IMR-90 (cell line): ENCODE measurements around the gene UBE2E2. TPM values are rescaled to one million over a fixed set of nuclear protein-coding genes. Genes with fewer than 3 reads are reported as not detected.

Experiments used
- ATAC-seq: fragments of 200-7000 bp; cut with Tn5 transposase; 2 replicates; pipeline ENCODE4 v1.9.1; 2020; ENCODE audit warnings: low read depth, mild to moderate bottlenecking, moderate library complexity
- BruUV-seq: library from RNA; stranded (reverse); fragments of 400-500 nt; replicated peaks from 2 replicates; lab custom pipeline; 2021; lab: Mats Ljungman, UMichigan
- CTCF ChIA-PET: fragments of 300-600 bp; formaldehyde crosslinking; extraction: SDS; loops from one replicate; lab custom pipeline; 2021; ENCODE audit warnings: antibody characterized with exemption; lab: Yijun Ruan, JAX
- POLR2A ChIA-PET: fragments of 300-600 bp; sonication (Branson Sonifier 250); formaldehyde crosslinking; loops from one replicate; lab custom pipeline; 2022; ENCODE audit warnings: antibody characterized with exemption; ENCODE audit not compliant: unreplicated experiment; lab: Charles Lee
- DNase-seq: peaks from one replicate; pipeline ENCODE4 v3.0.0; 2013
- H2AFZ ChIP-seq: replicated peaks from 2 replicates; pipeline ENCODE3; 2013; ENCODE audit warnings: low read length, mild to moderate bottlenecking; ENCODE audit not compliant: poor library complexity
- H2AK5ac ChIP-seq: 2 replicates; pipeline ENCODE4 v1.6.1; 2013; ENCODE audit warnings: low read depth, low read length, inconsistent platforms
- H2AK9ac ChIP-seq: replicated peaks from 2 replicates; pipeline ENCODE3; 2013; ENCODE audit warnings: mild to moderate bottlenecking, low read depth, low read length, moderate library complexity; ENCODE audit not compliant: poor library complexity
- H2BK120ac ChIP-seq: 2 replicates; pipeline ENCODE4 v1.6.1; 2013; ENCODE audit warnings: low read depth, low read length, inconsistent platforms
- H2BK15ac ChIP-seq: 3 replicates; pipeline ENCODE4 v1.6.1; 2013; ENCODE audit warnings: low read depth, low read length, inconsistent platforms
- H2BK20ac ChIP-seq: 2 replicates; pipeline ENCODE4 v1.6.1; 2013; ENCODE audit warnings: low read depth, mild to moderate bottlenecking, inconsistent platforms, low read length, moderate library complexity
- H2BK5ac ChIP-seq: 2 replicates; pipeline ENCODE4 v1.6.1; 2013; ENCODE audit warnings: mild to moderate bottlenecking, low read depth, low read length, inconsistent platforms; ENCODE audit not compliant: poor library complexity, severe bottlenecking
- H3K14ac ChIP-seq: replicated peaks from 2 replicates; pipeline ENCODE4 v1.6.1; 2013; ENCODE audit warnings: low read depth, low read length, inconsistent platforms
- H3K18ac ChIP-seq: 2 replicates; pipeline ENCODE4 v1.6.1; 2013; ENCODE audit warnings: low read depth, low read length, control low read depth
- H3K23ac ChIP-seq: 2 replicates; pipeline ENCODE4 v1.6.1; 2013; ENCODE audit warnings: low read depth, low read length, inconsistent platforms
- H3K27ac ChIP-seq: 2 replicates; pipeline ENCODE4 v1.5.1; 2013; ENCODE audit warnings: mild to moderate bottlenecking, control low read depth, low read length; ENCODE audit not compliant: insufficient read depth
- H3K27me3 ChIP-seq: 2 replicates; pipeline ENCODE4 v1.6.1; 2013; ENCODE audit warnings: low read length; ENCODE audit not compliant: control insufficient read depth, insufficient read depth
- H3K36me3 ChIP-seq: 2 replicates; pipeline ENCODE4 v1.6.1; 2013; ENCODE audit warnings: low read length, mixed read lengths; ENCODE audit not compliant: control insufficient read depth, insufficient read depth
- H3K4ac ChIP-seq: 2 replicates; pipeline ENCODE4 v1.6.1; 2013; ENCODE audit warnings: low read depth, low read length, inconsistent platforms
- H3K4me1 ChIP-seq: 2 replicates; pipeline ENCODE4 v1.6.1; 2013; ENCODE audit warnings: low read length, mixed read lengths; ENCODE audit not compliant: control insufficient read depth, insufficient read depth
- H3K4me2 ChIP-seq: 2 replicates; pipeline ENCODE4 v1.6.1; 2013; ENCODE audit warnings: low read depth, mild to moderate bottlenecking, control low read depth, low read length, moderate library complexity
- H3K4me3 ChIP-seq: 2 replicates; pipeline ENCODE4 v1.5.1; 2013; ENCODE audit warnings: low read depth, mild to moderate bottlenecking, control low read depth, low read length, moderate library complexity; ENCODE audit not compliant: insufficient read depth
- H3K56ac ChIP-seq: 2 replicates; pipeline ENCODE4 v1.6.1; 2013; ENCODE audit warnings: low read length, inconsistent platforms; ENCODE audit not compliant: insufficient read depth; ENCODE audit errors: extremely low read depth
- H3K79me1 ChIP-seq, 2 experiments: 2 replicates each; pipeline ENCODE4 v1.6.1; 2013; ENCODE audit warnings: low read length in 2 of 2, inconsistent platforms in 1 of 2, low read depth in 1 of 2
- H3K9ac ChIP-seq: 2 replicates; pipeline ENCODE4 v1.6.1; 2013; ENCODE audit warnings: low read depth, low read length, control low read depth
- H3K9me1 ChIP-seq: 2 replicates; pipeline ENCODE4 v1.6.1; 2013; ENCODE audit warnings: low read length, inconsistent platforms; ENCODE audit not compliant: insufficient read depth
- H3K9me3 ChIP-seq: 2 replicates; pipeline ENCODE4 v1.6.1; 2013; ENCODE audit warnings: low read length; ENCODE audit not compliant: control insufficient read depth, insufficient read depth
- H4K20me1 ChIP-seq: 2 replicates; pipeline ENCODE4 v1.6.1; 2013; ENCODE audit warnings: low read length, inconsistent platforms; ENCODE audit not compliant: insufficient read depth
- H4K5ac ChIP-seq: 2 replicates; pipeline ENCODE4 v1.6.1; 2013; ENCODE audit warnings: mild to moderate bottlenecking, low read depth, low read length, control low read depth
- H4K8ac ChIP-seq, 2 experiments: 2 replicates each; pipeline ENCODE4 v1.6.1; 2013; ENCODE audit warnings: low read depth in 2 of 2, low read length in 2 of 2, control low read depth in 1 of 2, inconsistent platforms in 1 of 2
- H4K91ac ChIP-seq: 2 replicates; pipeline ENCODE4 v1.6.1; 2013; ENCODE audit warnings: low read depth, low read length, inconsistent platforms; ENCODE audit not compliant: insufficient read depth
- BHLHE40 ChIP-seq: fragments of 150-350 bp; IDR thresholded peaks from 2 replicates; pipeline ENCODE4 v1.6.1; 2016; ENCODE audit warnings: mild to moderate bottlenecking, low read depth, low read length
- CEBPB ChIP-seq: IDR thresholded peaks from 2 replicates; pipeline ENCODE4 v1.6.1; 2012; ENCODE audit warnings: low read depth, low read length, improper control_type of control experiment
- MAZ ChIP-seq: IDR thresholded peaks from 2 replicates; pipeline ENCODE4 v1.6.1; 2012; ENCODE audit warnings: low read depth, mild to moderate bottlenecking, low read length, improper control_type of control experiment, moderate library complexity, borderline replicate concordance
- MXI1 ChIP-seq: IDR thresholded peaks from 2 replicates; pipeline ENCODE4 v1.6.1; 2012; ENCODE audit warnings: low read depth, mild to moderate bottlenecking, low read length, moderate library complexity, borderline replicate concordance
- RCOR1 ChIP-seq: IDR thresholded peaks from 2 replicates; pipeline ENCODE4 v1.6.1; 2012; ENCODE audit warnings: mild to moderate bottlenecking, low read length, improper control_type of control experiment; ENCODE audit not compliant: insufficient replicate concordance
- RFX5 ChIP-seq: IDR thresholded peaks from 2 replicates; pipeline ENCODE4 v1.8.0; 2012; ENCODE audit warnings: low read depth, mild to moderate bottlenecking, low read length, moderate library complexity
- SMC3 ChIP-seq: fragments of 150-350 bp; IDR thresholded peaks from 2 replicates; pipeline ENCODE4 v1.6.1; 2016; ENCODE audit warnings: low read depth, mild to moderate bottlenecking, antibody characterized with exemption, low read length, moderate library complexity
- WGBS, 2 experiments: methylation state at CpG; one replicate each; pipeline versions ENCODE4 v1.1.5 to v1.1.7; 2013; ENCODE audit warnings: missing lambda C conversion rate in 2 of 2; ENCODE audit not compliant: insufficient read length in 1 of 2; ENCODE audit errors: extremely low coverage in 2 of 2; 5-methylcytosine and 5-hydroxymethylcytosine counted together
- dilution Hi-C: fragments of 300-500 bp; cut with HindIII; formaldehyde crosslinking; loops from one replicate; pipeline ENCODE4 v1.14.3; 2018; ENCODE audit warnings: low sequenced_read_pairs; ENCODE audit not compliant: unreplicated experiment
- in situ Hi-C: fragments of 300-500 bp; cut with MboI; formaldehyde crosslinking; loops from 3 replicates; pipeline ENCODE4 v1.14.3; 2019; ENCODE audit warnings: low sequenced_read_pairs, inconsistent platforms, mixed read lengths
- intact Hi-C: fragments of 100-400 bp; cut with micrococcal nuclease; formaldehyde crosslinking; loops from 2 replicates; pipeline ENCODE4 v1.10.0; 2022
- polyA plus RNA-seq, 3 experiments: library from polyadenylated mRNA; depleted of rRNA; stranded (reverse); fragments of >200 nt; gene quantifications; 2 replicates each; pipeline ENCODE4 v1.2.3, GENCODE V29; 2012; ENCODE audit warnings: low replicate concordance in 1 of 3
- total RNA-seq: library from RNA; depleted of rRNA; stranded (reverse); fragments of >200 nt; gene quantifications from 2 replicates; pipeline ENCODE4 v1.2.3, GENCODE V29; 2012

UBE2E2 gene
- total and polyA plus RNA-seq, 2 of the 4 experiments (the other 2 are of a cell fraction), result 18.6 to 32.7 TPM

- H3K79me1 ChIP-seq, result peaks cover 3 to 14% of the 10 kb centered on the region in 2 experiments; a peak in 2 of 4 replicates
- H3K4ac ChIP-seq, result no peak overlapping the region
- no peak overlapping the region for H4K5ac ChIP-seq
- no peak overlapping the region for H2BK20ac ChIP-seq
- no peak overlapping the region for H4K8ac ChIP-seq
- ATAC-seq (peak; percentile 68), DNase-seq (peak; percentile 21)
- TF ChIP-seq RCOR1 (no peak), MXI1 (no peak), RFX5 (no peak), SMC3 (no peak), BHLHE40 (no peak), MAZ (no peak), CEBPB (no peak)
- no peak overlapping the region for H4K91ac ChIP-seq
- WGBS, 2 experiments, result 83% methylated on average over 1 of the region's 1 CpG; no CpG with 5 or more reads in 1 of the 2 experiments
- H3K14ac ChIP-seq, result no peak overlapping the region
- no peak overlapping the region for H3K27ac ChIP-seq
- no peak overlapping the region for H3K56ac ChIP-seq
- no peak overlapping the region for H2BK15ac ChIP-seq
- H3K23ac ChIP-seq, result no peak overlapping the region
- no TSS peak for BruUV-seq
- CTCF ChIA-PET, result no interaction called here
- H2AK5ac ChIP-seq, result no peak overlapping the region
- in situ Hi-C loops, result no loop called here
- H3K4me2 ChIP-seq, result no peak overlapping the region
- no peaks in the 10 kb centered on the region for H3K9me3 ChIP-seq
- no peak overlapping the region for H2BK5ac ChIP-seq
- H3K36me3 ChIP-seq, result no peaks in the 10 kb centered on the region
- H2AK9ac ChIP-seq, result no peak overlapping the region
- no peak overlapping the region for H3K9ac ChIP-seq
- intact Hi-C loops, result no loop called here
- no peaks in the 10 kb centered on the region for H3K27me3 ChIP-seq
- 0 out of 2 replicates have a peak, but pooled peaks cover 4% of the 10 kb centered on the region for H4K20me1 ChIP-seq
- H3K4me3 ChIP-seq, result no peak overlapping the region
- no peak overlapping the region for H3K18ac ChIP-seq
- no peak overlapping the region for H2AFZ ChIP-seq
- POLR2A ChIA-PET, result no interaction called here
- H2BK120ac ChIP-seq, result no peak overlapping the region
- H3K9me1 ChIP-seq, result no peaks in the 10 kb centered on the region
- dilution Hi-C loops, result no loop called here
- no peaks in the 10 kb centered on the region; the same call in 1 of the 2 replicates for H3K4me1 ChIP-seq
Observed at GRCh38 chr3:23252122-23252521, 49.0 kb downstream of the UBE2E2 start.
